HepG2 (cell line): Measurements from ENCODE around the gene FANCD2. TPM values are rescaled to one million over a fixed set of nuclear protein-coding genes. Genes with fewer than 3 reads are reported as not detected.

Experiments
- ATAC-seq: fragments of 200-7000 bp; cut with Tn5 transposase; 3 replicates; pipeline ENCODE4 v1.9.1; 2020; ENCODE audit warnings: mild to moderate bottlenecking, moderate library complexity
- BruUV-seq: library from RNA; stranded (reverse); fragments of 400-500 nt; replicated peaks from 2 replicates; lab custom pipeline; 2021; lab: Mats Ljungman, UMichigan
- CTCF ChIA-PET: fragments of 300-600 bp; formaldehyde crosslinking; extraction: SDS; loops from one replicate; lab custom pipeline; 2021; ENCODE audit warnings: low total read pairs, inconsistent platforms, low intra/inter-chr PET ratio; lab: Yijun Ruan, JAX
- POLR2A ChIA-PET: fragments of 350-600 bp; sonication (Branson Sonifier 250); formaldehyde crosslinking; loops from one replicate; lab custom pipeline; 2020; ENCODE audit warnings: antibody characterized with exemption, inconsistent platforms; lab: Yijun Ruan, JAX
- DNase-seq: peaks from one replicate; pipeline ENCODE4 v3.0.0-alpha.2; 2015; ENCODE audit warnings: low spot score
- FAIRE-seq: peaks from 3 replicates; lab custom pipeline; 2011; peaks lifted over from hg19 to GRCh38; lab: Jason Lieb, UNC
- H2AFZ ChIP-seq: one replicate; pipeline ENCODE4 v1.6.1; 2011; ENCODE audit warnings: low read length, inconsistent platforms
- H3K27ac ChIP-seq: fragments of 300-600 bp; 3 replicates; pipeline ENCODE4 v1.8.0; 2011; ENCODE audit warnings: mixed run types, mild to moderate bottlenecking, mixed read lengths, low read length, inconsistent platforms; ENCODE audit not compliant: insufficient read depth; ENCODE audit errors: extremely low read length
- H3K27me3 ChIP-seq, 2 experiments: fragments of 200-600 bp in 1 of 2; 2 replicates in 1 of 2; 3 replicates in 1 of 2; pipeline versions ENCODE4 v1.6.0 to v1.8.0; 2011; ENCODE audit warnings: low read length in 2 of 2, mild to moderate bottlenecking in 2 of 2, moderate library complexity in 2 of 2, inconsistent platforms in 1 of 2; ENCODE audit not compliant: insufficient read depth in 2 of 2, control insufficient read depth in 1 of 2
- H3K36me3 ChIP-seq, 2 experiments: fragments of 200-600 bp in 1 of 2; replicated peaks in 1 of 2; 2 replicates in 1 of 2; 3 replicates in 1 of 2; pipeline versions ENCODE4 v1.5.1 to v1.8.0; 2011; ENCODE audit warnings: low read length in 2 of 2, inconsistent platforms in 1 of 2; ENCODE audit not compliant: insufficient read depth in 2 of 2, control insufficient read depth in 1 of 2
- H3K4me1 ChIP-seq: 2 replicates; pipeline ENCODE4 v1.5.1; 2012; ENCODE audit warnings: low read length, inconsistent platforms; ENCODE audit not compliant: insufficient read depth
- H3K4me2 ChIP-seq: 2 replicates; pipeline ENCODE4 v1.6.0; 2011; ENCODE audit warnings: low read depth, low read length, inconsistent platforms
- H3K4me3 ChIP-seq, 3 experiments: fragments of 200-600 bp in 1 of 3; sonication (generic), shearing (Covaris generic) in 1 of 3; replicated peaks in 1 of 3; 2 replicates each; pipeline ENCODE4 v1.5.1; 2011 to 2016; ENCODE audit warnings: low read length in 3 of 3, inconsistent platforms in 2 of 3, low read depth in 2 of 3, mild to moderate bottlenecking in 2 of 3, control low read depth in 1 of 3, mixed read lengths in 1 of 3; ENCODE audit not compliant: insufficient read depth in 1 of 3
- H3K79me2 ChIP-seq: one replicate; pipeline ENCODE4 v1.6.1; 2011; ENCODE audit warnings: low read length, inconsistent platforms; ENCODE audit not compliant: insufficient read depth
- H3K9ac ChIP-seq: 2 replicates; pipeline ENCODE4 v1.6.0; 2011; ENCODE audit warnings: mild to moderate bottlenecking, low read depth, low read length, inconsistent platforms; ENCODE audit not compliant: insufficient read depth
- H3K9me3 ChIP-seq: 2 replicates; pipeline ENCODE4 v1.5.1; 2012; ENCODE audit warnings: mild to moderate bottlenecking, low read length
- H4K20me1 ChIP-seq: 2 replicates; pipeline ENCODE4 v1.6.0; 2011; ENCODE audit warnings: inconsistent platforms, mild to moderate bottlenecking, low read length, moderate library complexity; ENCODE audit not compliant: insufficient read depth
- CHD4 ChIP-seq: fragments of 200-600 bp; sonication (generic); IDR thresholded peaks from 2 replicates; pipeline ENCODE4 v1.7.0; 2017; ENCODE audit warnings: mild to moderate bottlenecking, low read length, borderline replicate concordance
- CSRNP1 ChIP-seq: sonication (generic); formaldehyde crosslinking; IDR thresholded peaks from 2 replicates; pipeline ENCODE4 v1.8.1; 2023; ENCODE audit warnings: mild to moderate bottlenecking, missing genetic modification reagents
- DBP ChIP-seq: sonication (generic); formaldehyde crosslinking; IDR thresholded peaks from 2 replicates; pipeline ENCODE4 v1.4.0; 2020; ENCODE audit warnings: missing genetic modification reagents; ENCODE audit errors: not compliant biosample characterization
- NPAS2 ChIP-seq: sonication (generic); formaldehyde crosslinking; IDR thresholded peaks from 2 replicates; pipeline ENCODE4 v1.8.0; 2022; ENCODE audit warnings: mild to moderate bottlenecking, missing genetic modification reagents, borderline replicate concordance
- RAD21 ChIP-seq: fragments of 450-650 bp; formaldehyde crosslinking; IDR thresholded peaks from 2 replicates; pipeline ENCODE4 v1.5.0; 2020; ENCODE audit warnings: mild to moderate bottlenecking
- REL ChIP-seq: sonication (generic); formaldehyde crosslinking; conservative IDR thresholded peaks from 2 replicates; pipeline ENCODE4 v1.8.0; 2022; ENCODE audit warnings: mild to moderate bottlenecking, missing genetic modification reagents, moderate library complexity
- THAP11 ChIP-seq: IDR thresholded peaks from 2 replicates; pipeline ENCODE4 v1.6.1; 2016; ENCODE audit warnings: missing biosample characterization, missing genetic modification reagents
- ZBTB40 ChIP-seq, 2 experiments: fragments of 450-650 bp in 1 of 2; sonication (generic) in 1 of 2; formaldehyde crosslinking in 1 of 2; IDR thresholded peaks; 2 replicates each; pipeline versions ENCODE4 v1.6.1 to v1.8.0; 2016 to 2022; ENCODE audit warnings: antibody characterized with exemption in 1 of 2, mild to moderate bottlenecking in 1 of 2, missing genetic modification reagents in 1 of 2
- ZKSCAN8 ChIP-seq: IDR thresholded peaks from 2 replicates; pipeline ENCODE4 v1.6.1; 2016; ENCODE audit warnings: borderline replicate concordance, missing genetic modification reagents, missing compliant biosample characterization
- ZUFSP ChIP-seq: sonication (generic); formaldehyde crosslinking; IDR thresholded peaks from 2 replicates; pipeline ENCODE4 v1.9.0; 2021; ENCODE audit warnings: missing genetic modification reagents, mild to moderate bottlenecking, borderline replicate concordance
- WGBS: methylation state at CpG from one replicate; pipeline ENCODE4 v1.1.6; 2017; ENCODE audit warnings: low lambda C conversion rate; 5-methylcytosine and 5-hydroxymethylcytosine counted together
- in situ Hi-C: cut with HindIII; loops from 2 replicates; pipeline ENCODE4 v1.10.0; 2017; ENCODE audit warnings: low pct_unique_long_range_greater_than_20kb; ENCODE audit not compliant: extremely low pct_ligation_motif_present
- intact Hi-C: fragments of 100-400 bp; cut with micrococcal nuclease; formaldehyde crosslinking; loops from one replicate; pipeline ENCODE4 v1.10.0; 2022; ENCODE audit not compliant: unreplicated experiment
- polyA plus RNA-seq, 8 experiments: library from polyadenylated mRNA; depleted of rRNA in 3 of 8; stranded (reverse) in 7 of 8; unstranded in 1 of 8; fragments of >200 nt; fragmentation: Illumina TruSeq in 4 of 8; extraction: Trizol in 4 of 8; gene quantifications; 2 replicates each; pipeline versions ENCODE4 v1.2.1 to v1.2.3, GENCODE V29; 2011 to 2016; ENCODE audit warnings: low read depth in 4 of 8, missing spikeins in 1 of 8, mixed read lengths in 1 of 8; ENCODE audit not compliant: insufficient read depth in 1 of 8
- total RNA-seq, 5 experiments: library from RNA; depleted of rRNA; stranded (reverse); fragments of >200 nt; fragmentation: Illumina TruSeq; extraction: Trizol; gene quantifications; 2 replicates each; pipeline ENCODE4 v1.2.3, GENCODE V29; 2016; ENCODE audit warnings: low read depth in 1 of 5

FANCD2 gene
- total and polyA plus RNA-seq, 2 of the 13 experiments (the other 11 are each of a cell fraction or from before 2014, with no cell fraction given): 10.1 to 42.0 TPM

GRCh38 chr3:10088256-10088655 lies 62.0 kb downstream of the FANCD2 start:
- intact Hi-C loops (no loop called here), in situ Hi-C loops (no loop called here)
- DNase-seq (no peak), ATAC-seq (no peak), FAIRE-seq (no peak)
- H4K20me1 ChIP-seq: no peaks in the 10 kb centered on the region
- ChIA-PET POLR2A (no interaction called here), CTCF (no interaction called here)
- no peaks in the 10 kb centered on the region for H3K79me2 ChIP-seq
- no peak overlapping the region for H3K9ac ChIP-seq
- H3K27me3 ChIP-seq: no peaks in the 10 kb centered on the region
- H3K27ac ChIP-seq: no peak overlapping the region
- BruUV-seq: no TSS peak
- H3K36me3 ChIP-seq: peaks cover 6 to 60% of the 10 kb centered on the region in 2 experiments
- WGBS: 99% methylated on average over 4 of the region's 4 CpGs
- no peak overlapping the region for H2AFZ ChIP-seq
- H3K9me3 ChIP-seq: no peaks in the 10 kb centered on the region
- no peak overlapping the region for H3K4me2 ChIP-seq
- no peak overlapping the region for H3K4me3 ChIP-seq
- H3K4me1 ChIP-seq: no peaks in the 10 kb centered on the region
- TF ChIP-seq DBP (CRISPR knock-in tag): no peak
- TF ChIP-seq ZBTB40 (IDR thresholded peaks at IDR 0.05): no peak
- TF ChIP-seq ZBTB40 (CRISPR knock-in tag; IDR thresholded peaks at IDR 0.05): no peak
- TF ChIP-seq THAP11 (CRISPR knock-in tag): no peak
- TF ChIP-seq CHD4: no peak
- TF ChIP-seq REL (CRISPR knock-in tag): no peak
- no peak for TF ChIP-seq RAD21 (CRISPR knock-in tag)
- no peak for TF ChIP-seq NPAS2 (CRISPR knock-in tag)
- TF ChIP-seq ZUFSP (CRISPR knock-in tag): no peak
- no peak for TF ChIP-seq CSRNP1
- no peak for TF ChIP-seq ZKSCAN8
